OCI-LY3 (cell line): ENCODE measurements around the gene DPYSL4.

Source experiments
- CTCF ChIP-seq: fragments of 200-600, 300-600 bp; sonication (generic); IDR thresholded peaks from 2 replicates; pipeline ENCODE4 v1.5.1; 2014; ENCODE audit warnings: antibody characterized with exemption, low read length, low read depth
- EZH2phosphoT487 ChIP-seq: fragments of 200-600 bp; shearing (Covaris generic); IDR thresholded peaks from 2 replicates; pipeline ENCODE4 v1.6.1; 2018; ENCODE audit warnings: antibody characterized with exemption, mixed run types, low read depth

- TF ChIP-seq CTCF, result no peak
- no peak for TF ChIP-seq EZH2phosphoT487
Measured at GRCh38 chr10:132203256-132204077, 16.7 kb downstream of the DPYSL4 start.
